GM18870 (cell line): ENCODE data around the gene CASK.

Source experiments
- ATAC-seq: cut with Tn5 transposase; IDR thresholded peaks from one replicate; pipeline ENCODE4 v1.9.1; 2021; ENCODE audit warnings: moderate library complexity; ENCODE audit not compliant: unreplicated experiment

CASK gene

GRCh38 chrX:41837270-41837944 lies 85.9 kb downstream of the CASK start:
- no peak for ATAC-seq

GRCh38 chrX:41828826-41829225 lies 94.5 kb downstream of the CASK start:
- no peak for ATAC-seq

- no peak for ATAC-seq
These were observed 95.5 kb downstream of the CASK start for GRCh38 chrX:41827886-41828285.

- ATAC-seq = no peak
These were observed 97.6 kb downstream of the CASK start for GRCh38 chrX:41825796-41826195.

GRCh38 chrX:41824551-41824950 lies 98.8 kb downstream of the CASK start:
- ATAC-seq = no peak

GRCh38 chrX:41823402-41823801 lies 100.0 kb downstream of the CASK start:
- ATAC-seq = no peak

- ATAC-seq = no peak
These were observed 100.5 kb downstream of the CASK start for GRCh38 chrX:41822892-41823291.

GRCh38 chrX:41808047-41808446 lies 115.3 kb downstream of the CASK start:
- ATAC-seq = no peak

- no peak for ATAC-seq
These were observed 120.4 kb downstream of the CASK start for GRCh38 chrX:41802958-41803357.

GRCh38 chrX:41799661-41800060 lies 123.7 kb downstream of the CASK start:
- no peak for ATAC-seq

- peak; percentile 40 for ATAC-seq
These were observed 126.8 kb downstream of the CASK start for GRCh38 chrX:41796577-41796976.

GRCh38 chrX:41796046-41796445 lies 127.3 kb downstream of the CASK start:
- no peak for ATAC-seq

GRCh38 chrX:41789374-41789773 lies 134.0 kb downstream of the CASK start:
- ATAC-seq = no peak

GRCh38 chrX:41785685-41786084 lies 137.7 kb downstream of the CASK start:
- ATAC-seq = no peak

GRCh38 chrX:41781500-41781899 lies 141.9 kb downstream of the CASK start:
- ATAC-seq = no peak

- ATAC-seq = no peak
These were observed 143.4 kb downstream of the CASK start for GRCh38 chrX:41779941-41780340.

- ATAC-seq = no peak
These were observed 144.3 kb downstream of the CASK start for GRCh38 chrX:41779030-41779564.

GRCh38 chrX:41761702-41762101 lies 161.7 kb downstream of the CASK start:
- no peak for ATAC-seq

GRCh38 chrX:41761169-41761568 lies 162.2 kb downstream of the CASK start:
- ATAC-seq = no peak

GRCh38 chrX:41759817-41760216 lies 163.5 kb downstream of the CASK start:
- no peak for ATAC-seq

- ATAC-seq = no peak
These were observed 165.0 kb downstream of the CASK start for GRCh38 chrX:41758401-41758800.

GRCh38 chrX:41750716-41751115 lies 172.6 kb downstream of the CASK start:
- ATAC-seq = no peak

GRCh38 chrX:41739871-41740270 lies 183.5 kb downstream of the CASK start:
- no peak for ATAC-seq
